C4-2B (cell line): ENCODE data around the gene GALT.

Experiments used
- CTCF ChIP-seq: fragments of 450-650 bp; conservative IDR thresholded peaks from 2 replicates; pipeline ENCODE4 v1.5.1; 2017; ENCODE audit warnings: mild to moderate bottlenecking
- ZFX ChIP-seq: fragments of 450-650 bp; IDR thresholded peaks from 2 replicates; pipeline ENCODE4 v1.6.1; 2017

DNA sequence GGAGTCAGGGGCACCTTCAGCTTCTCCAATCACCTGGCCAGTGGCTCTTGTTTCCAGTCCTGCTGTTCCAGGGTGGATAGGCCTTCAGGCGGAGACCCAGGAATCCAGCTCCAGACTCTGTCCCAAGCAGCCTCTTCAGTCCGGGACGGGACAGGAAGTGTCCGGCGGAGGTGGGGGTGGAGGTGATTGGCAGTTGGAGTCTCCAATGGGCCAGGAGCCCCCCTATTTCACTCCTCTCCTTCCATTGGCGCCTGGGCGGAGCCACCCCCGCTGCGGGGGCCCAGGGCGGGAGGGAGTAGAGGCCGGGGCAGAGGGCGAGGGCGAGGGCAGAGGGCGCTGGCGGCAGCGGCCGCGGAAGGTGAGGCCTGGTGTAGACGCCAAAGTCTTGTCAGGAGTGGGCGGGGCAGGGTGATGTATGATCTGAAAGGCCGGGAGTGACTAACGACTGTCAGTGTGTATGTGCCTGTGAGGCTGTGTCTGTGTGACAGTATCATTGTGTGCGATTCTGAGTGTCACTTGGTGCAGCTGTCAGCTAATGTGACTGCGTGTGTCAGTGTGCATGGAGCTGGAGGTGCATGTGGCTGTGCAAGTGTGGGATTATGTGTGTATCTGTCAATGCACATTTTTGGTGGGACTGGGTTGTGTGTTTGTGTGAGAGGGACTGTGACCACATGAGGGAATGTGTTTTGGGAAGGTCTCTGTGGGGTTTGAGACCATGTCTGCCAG lies 5.6 kb downstream of the GALT start, which contains the start of gene IL11RA:
- no peak for TF ChIP-seq CTCF
- TF ChIP-seq ZFX: no peak
